ENCODE results near the gene DNM1L. TPM values are rescaled to one million over a fixed set of nuclear protein-coding genes. Genes with fewer than 3 reads are reported as not detected.

Gene DNM1L
- total and polyA plus RNA-seq, 2 donors (not counting 3 experiments of a cell fraction or from before 2014, with no cell fraction given), result 24.6 to 103 TPM

DNA sequence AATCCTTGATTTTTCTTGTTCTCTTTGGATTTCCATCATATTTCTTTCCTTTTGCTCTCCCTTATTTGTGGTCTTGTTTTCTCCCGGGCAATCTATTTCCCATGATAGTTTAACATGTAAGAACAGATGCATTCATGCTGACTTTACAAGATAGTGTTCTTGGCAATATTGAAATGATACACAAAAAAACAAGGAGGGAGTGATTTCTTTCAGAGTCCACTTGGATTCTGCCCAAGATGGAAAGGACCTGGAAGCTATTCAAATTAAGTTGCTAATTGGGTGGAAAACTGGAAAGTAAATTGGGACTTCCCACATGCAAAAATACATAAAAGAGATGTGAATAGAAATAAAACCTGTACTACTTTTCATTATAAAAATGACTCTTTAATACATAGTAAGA is 91.0 kb downstream of the DNM1L start:
- Histone ChIP-seq H3K9ac (replicated peaks; ENCODE audit: extremely low read depth, insufficient read depth, low read length) (no peak overlapping the region), H3K4me1 (ENCODE audit: control insufficient read depth, extremely low read depth, insufficient read depth, low read length) (no peaks in the 10 kb centered on the region), H3K36me3 (ENCODE audit: control insufficient read depth in 2 of 2, extremely low read depth in 1 of 2, insufficient read depth in 2 of 2, low read length in 2 of 2) (no peaks in the 10 kb centered on the region), H4K20me1 (replicated peaks; ENCODE audit: control insufficient read depth, extremely low read depth, insufficient read depth, low read length) (no peaks in the 10 kb centered on the region), H3K79me2 (ENCODE audit: control insufficient read depth, insufficient read depth, low read length) (no peaks in the 10 kb centered on the region), H2AFZ (ENCODE audit: low read depth, low read length) (no peak overlapping the region), H3K9me1 (replicated peaks; ENCODE audit: control insufficient read depth, extremely low read depth, insufficient read depth, low read length) (no peaks in the 10 kb centered on the region), H3K4me2 (ENCODE audit: insufficient read depth, low read length) (no peak overlapping the region), H3K27me3 (ENCODE audit: control insufficient read depth in 2 of 2, insufficient read depth in 2 of 2, low read length in 2 of 2) (peaks cover 2 to 9% of the 10 kb centered on the region in 2 experiments), H3K9me3 (replicated peaks; ENCODE audit: control insufficient read depth, insufficient read depth, low read length) (no peaks in the 10 kb centered on the region), H3K27ac (ENCODE audit: insufficient read depth, low read depth, low read length) (no peak overlapping the region), H3K4me3 (replicated peaks in 1 of 3; ENCODE audit: insufficient read depth in 1 of 3, low read depth in 1 of 3, low read length in 3 of 3) (no peak overlapping the region)
- ChIA-PET CTCF (interaction anchor here (0.6 to 1.5 kb wide), 3 partner anchors 14 to 61 kb away, joined by 3 to 4 read pairs (median 3); partner anchors contain the start of gene YARS2), POLR2A (no interaction called here)
- TF ChIP-seq POLR2A (IDR thresholded peaks at IDR 0.05; ENCODE audit: low read depth, low read length) (no peak), GATA2 (IDR thresholded peaks at IDR 0.05; ENCODE audit: insufficient read depth, insufficient read length, low read depth, low read length) (no peak), JUN (IDR thresholded peaks at IDR 0.05; ENCODE audit: borderline replicate concordance, insufficient read depth, insufficient read length, low read depth) (no peak), EZH2 (IDR thresholded peaks at IDR 0.05; ENCODE audit: borderline replicate concordance, low read depth, low read length, severe bottlenecking) (no peak), FOS (IDR thresholded peaks at IDR 0.05; ENCODE audit: borderline replicate concordance, insufficient read depth, low read length) (no peak), POLR2AphosphoS5 (IDR thresholded peaks at IDR 0.05; ENCODE audit: insufficient read depth, low read depth, low read length) (no peak), CTCF (IDR thresholded peaks at IDR 0.05; ENCODE audit: extremely low read depth in 1 of 2, insufficient read depth in 1 of 2, low read depth in 1 of 2, low read length in 2 of 2) (no peak), MYC (IDR thresholded peaks at IDR 0.05; ENCODE audit: low read depth, low read length) (no peak)
- TF ChIP-seq, protein P1, sequence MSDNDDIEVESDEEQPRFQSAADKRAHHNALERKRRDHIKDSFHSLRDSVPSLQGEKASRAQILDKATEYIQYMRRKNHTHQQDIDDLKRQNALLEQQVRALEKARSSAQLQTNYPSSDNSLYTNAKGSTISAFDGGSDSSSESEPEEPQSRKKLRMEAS (IDR thresholded peaks at IDR 0.05; ENCODE audit: insufficient read depth, insufficient read length), result no peak
- no TSS peak for BruUV-seq (replicated peaks)
- DNase-seq (ENCODE audit: low read depth, low spot score), result no peak
- no peak for FAIRE-seq
- dilution Hi-C loops (cut with MboI; ENCODE audit: extremely low pct_ligation_motif_present, low sequenced_read_pairs), result no loop called here
- intact Hi-C loops (cut with micrococcal nuclease), result no loop called here

Measured in endothelial cell of umbilical vein (primary cell).